ENCODE measurements around the gene PTGIR. TPM values are rescaled to one million over a fixed set of nuclear protein-coding genes. Genes with fewer than 3 reads are reported as not detected.

PTGIR gene
- 1 to 10 TPM in 2 of 4 donors, under 1 TPM in 1, not detected in 1; 0.45 to 3.4 (median 1.6) TPM for polyA plus RNA-seq
- long read RNA-seq, donor 1, transcript PTGIR-203 (1 exons, 2,026 nt) = major isoform, 5 of 5 reads
- long read RNA-seq, donor 1, partial matches to known transcripts = 0 of 5 reads
- long read RNA-seq, donor 1, other reads (novel, unspliced or antisense) = 0 of 5 reads
- long read RNA-seq, donor 2, partial matches to known transcripts = 0 of 1 reads
- long read RNA-seq, donor 2, other reads (novel, unspliced or antisense) = 0 of 1 reads
- long read RNA-seq, donor 3, partial matches to known transcripts = 0 of 3 reads
- long read RNA-seq, donor 3, other reads (novel, unspliced or antisense) = 0 of 3 reads
- long read RNA-seq, donor 4, partial matches to known transcripts = 0 of 1 reads
- long read RNA-seq, donor 4, other reads (novel, unspliced or antisense) = 0 of 1 reads
- long read RNA-seq, donor 5, partial matches to known transcripts = 0 of 1 reads
- long read RNA-seq, donor 5, other reads (novel, unspliced or antisense) = 0 of 1 reads
- long read RNA-seq, donor 6 = 0 reads
- long read RNA-seq, donor 7, partial matches to known transcripts = 0 of 4 reads
- long read RNA-seq, donor 7, other reads (novel, unspliced or antisense) = 0 of 4 reads
- long read RNA-seq, donor 8 = 0 reads
- long read RNA-seq, donor 9, partial matches to known transcripts = 0 of 1 reads
- long read RNA-seq, donor 9, other reads (novel, unspliced or antisense) = 0 of 1 reads
- long read RNA-seq, donor 10, transcript PTGIR-203 (1 exons, 2,026 nt) = major isoform, 8 of 10 reads
- long read RNA-seq, donor 10, partial matches to known transcripts = 0 of 10 reads
- long read RNA-seq, donor 10, other reads (novel, unspliced or antisense) = 0 of 10 reads

DNA sequence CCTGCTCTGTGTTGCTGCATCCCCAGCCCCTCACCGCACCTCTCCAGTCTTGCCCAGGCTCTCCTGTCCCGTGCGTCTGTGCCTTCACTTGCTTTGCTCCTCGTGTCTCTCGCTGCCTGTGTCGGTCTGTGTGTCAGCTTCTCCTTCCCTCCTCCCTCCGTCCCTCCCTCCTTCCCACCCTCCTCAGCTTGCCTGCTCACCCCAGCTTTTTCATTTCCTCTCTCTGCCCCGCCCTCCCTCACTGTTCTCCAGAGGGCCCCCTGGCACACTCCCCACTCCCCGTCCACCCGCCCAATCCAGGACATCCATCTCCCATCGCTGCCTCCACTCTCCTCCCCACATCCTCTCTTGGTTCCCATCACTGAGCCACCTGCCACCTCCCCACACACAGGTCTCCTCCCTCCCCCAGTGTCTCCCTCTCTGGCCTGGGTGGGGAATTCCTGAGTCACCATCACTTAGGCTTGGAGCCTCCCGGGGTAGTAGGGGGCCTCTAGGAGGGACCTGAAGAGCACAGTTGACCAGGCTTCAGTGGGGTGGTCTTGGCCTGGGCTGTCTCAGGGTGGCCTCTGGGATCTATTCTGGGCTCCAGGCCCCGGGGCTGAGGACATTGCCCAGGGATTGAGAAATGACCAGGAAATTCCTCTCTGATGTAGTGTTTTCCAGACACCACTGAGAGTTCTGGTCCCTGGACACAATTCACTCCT is at the start of gene PTGIR:
Gene PTGIR, minus strand, starts transcription at position 132 of the 704 bp plus-strand sequence. CDS start 864 bp downstream, outside the sequence.
- H3K36me3 ChIP-seq (ENCODE audit: control insufficient read depth in 3 of 3, insufficient read depth in 2 of 3, low read depth in 1 of 3, low read length in 3 of 3) = no peaks in the 10 kb centered on the region
- H3K27ac ChIP-seq (ENCODE audit: low read depth in 1 of 3, low read length in 2 of 3) = peak within 1 kb of the TSS in 2 of 3 donors; percentile 76 to 87
- FAIRE-seq = no peak
- H3K27me3 ChIP-seq (ENCODE audit: control insufficient read depth in 3 of 3, insufficient read depth in 3 of 3, low read length in 3 of 3) = peaks cover 0 to 31% (median 0%) of the 10 kb centered on the region in 3 donors
- no peaks in the 10 kb centered on the region for H3K9me3 ChIP-seq (ENCODE audit: control insufficient read depth in 2 of 2, insufficient read depth in 1 of 2, low read depth in 1 of 2, low read length in 1 of 2)
- H3K4me1 ChIP-seq (ENCODE audit: control insufficient read depth in 3 of 3, insufficient read depth in 2 of 3, low read depth in 1 of 3, low read length in 2 of 3) = peaks cover 0 to 8% (median 0%) of the 10 kb centered on the region in 3 donors
- 15 to 31% (median 18%) methylated on average over 13 of the region's 13 CpGs for WGBS, 3 donors
- no peak for DNase-seq
- H3K4me3 ChIP-seq (ENCODE audit: low read depth in 1 of 3, low read length in 3 of 3) = peak within 1 kb of the TSS in 1 of 3 donors; percentile 10

- Histone ChIP-seq H3K36me3 (ENCODE audit: control insufficient read depth in 3 of 3, insufficient read depth in 2 of 3, low read depth in 1 of 3, low read length in 3 of 3) (peaks cover 8 to 30% (median 18%) of the 10 kb centered on the region in 3 donors), H3K27ac (ENCODE audit: low read depth in 1 of 3, low read length in 2 of 3) (no peak overlapping the region), H3K9me3 (ENCODE audit: control insufficient read depth in 2 of 2, insufficient read depth in 1 of 2, low read depth in 1 of 2, low read length in 1 of 2) (no peaks in the 10 kb centered on the region), H3K4me1 (ENCODE audit: control insufficient read depth in 3 of 3, insufficient read depth in 2 of 3, low read depth in 1 of 3, low read length in 2 of 3) (no peaks in the 10 kb centered on the region), H3K27me3 (ENCODE audit: control insufficient read depth in 3 of 3, insufficient read depth in 3 of 3, low read length in 3 of 3) (no peaks in the 10 kb centered on the region), H3K4me3 (ENCODE audit: low read depth in 1 of 3, low read length in 3 of 3) (no peak overlapping the region)
- no peak for FAIRE-seq
- no peak for DNase-seq
Measured at GRCh38 chr19:46670813-46671212, 45.9 kb upstream of the PTGIR start.

GRCh38 chr19:46668662-46669061 is 43.8 kb upstream of the PTGIR start:
- H3K27ac ChIP-seq (ENCODE audit: low read depth in 1 of 3, low read length in 2 of 3) = no peak overlapping the region
- DNase-seq = no peak
- FAIRE-seq = no peak
- H3K4me3 ChIP-seq (ENCODE audit: low read depth in 1 of 3, low read length in 3 of 3) = no peak overlapping the region
- WGBS, 3 donors = 88 to 90% (median 88%) methylated on average over 3 of the region's 3 CpGs
- H3K27me3 ChIP-seq (ENCODE audit: control insufficient read depth in 3 of 3, insufficient read depth in 3 of 3, low read length in 3 of 3) = peaks cover 0 to 2% (median 0%) of the 10 kb centered on the region in 3 donors
- H3K4me1 ChIP-seq (ENCODE audit: control insufficient read depth in 3 of 3, insufficient read depth in 2 of 3, low read depth in 1 of 3, low read length in 2 of 3) = no peaks in the 10 kb centered on the region
- H3K9me3 ChIP-seq (ENCODE audit: control insufficient read depth in 2 of 2, insufficient read depth in 1 of 2, low read depth in 1 of 2, low read length in 1 of 2) = no peaks in the 10 kb centered on the region
- peaks cover 5 to 10% (median 6%) of the 10 kb centered on the region in 3 donors for H3K36me3 ChIP-seq (ENCODE audit: control insufficient read depth in 3 of 3, insufficient read depth in 2 of 3, low read depth in 1 of 3, low read length in 3 of 3)

DNA sequence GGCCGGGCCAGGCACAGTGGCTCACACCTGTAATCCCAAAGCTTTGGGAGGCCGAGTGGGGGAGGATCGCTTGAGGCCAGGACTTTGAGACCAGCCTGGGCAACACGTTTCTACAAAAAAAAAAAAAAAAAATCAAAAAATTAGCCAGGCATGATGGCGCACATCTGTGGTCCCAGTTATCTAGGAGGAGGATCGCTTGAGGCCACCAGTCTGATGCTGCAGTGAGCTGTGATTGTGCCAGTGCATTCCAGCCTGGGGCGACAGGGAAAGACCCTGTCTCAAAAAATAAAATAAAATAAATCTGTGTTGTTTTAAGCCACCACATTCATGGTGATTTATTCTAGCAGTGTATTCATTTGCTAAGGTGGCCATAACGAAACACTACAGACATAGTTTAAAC is 40.2 kb upstream of the PTGIR start:
- peaks cover 0 to 13% (median 0%) of the 10 kb centered on the region in 3 donors for H3K27me3 ChIP-seq (ENCODE audit: control insufficient read depth in 3 of 3, insufficient read depth in 3 of 3, low read length in 3 of 3)
- H3K27ac ChIP-seq (ENCODE audit: low read depth in 1 of 3, low read length in 2 of 3) = no peak overlapping the region
- no peak overlapping the region for H3K4me3 ChIP-seq (ENCODE audit: low read depth in 1 of 3, low read length in 3 of 3)
- WGBS, 3 donors = 80 to 87% (median 84%) methylated on average over 8 of the region's 8 CpGs
- no peaks in the 10 kb centered on the region for H3K36me3 ChIP-seq (ENCODE audit: control insufficient read depth in 3 of 3, insufficient read depth in 2 of 3, low read depth in 1 of 3, low read length in 3 of 3)
- no peak for DNase-seq
- no peaks in the 10 kb centered on the region for H3K9me3 ChIP-seq (ENCODE audit: control insufficient read depth in 2 of 2, insufficient read depth in 1 of 2, low read depth in 1 of 2, low read length in 1 of 2)
- peaks cover 0 to 12% (median 0%) of the 10 kb centered on the region in 3 donors for H3K4me1 ChIP-seq (ENCODE audit: control insufficient read depth in 3 of 3, insufficient read depth in 2 of 3, low read depth in 1 of 3, low read length in 2 of 3)
- FAIRE-seq = no peak

- Histone ChIP-seq H3K9me3 (ENCODE audit: control insufficient read depth in 2 of 2, insufficient read depth in 1 of 2, low read depth in 1 of 2, low read length in 1 of 2) (no peaks in the 10 kb centered on the region), H3K4me1 (ENCODE audit: control insufficient read depth in 3 of 3, insufficient read depth in 2 of 3, low read depth in 1 of 3, low read length in 2 of 3) (peaks cover 0 to 20% (median 0%) of the 10 kb centered on the region in 3 donors), H3K4me3 (ENCODE audit: low read depth in 1 of 3, low read length in 3 of 3) (peak overlapping the region in 2 of 3 donors; percentile 26 to 36), H3K27me3 (ENCODE audit: control insufficient read depth in 3 of 3, insufficient read depth in 3 of 3, low read length in 3 of 3) (peaks cover 0 to 40% (median 5%) of the 10 kb centered on the region in 3 donors), H3K36me3 (ENCODE audit: control insufficient read depth in 3 of 3, insufficient read depth in 2 of 3, low read depth in 1 of 3, low read length in 3 of 3) (no peaks in the 10 kb centered on the region), H3K27ac (ENCODE audit: low read depth in 1 of 3, low read length in 2 of 3) (peak overlapping the region; percentile 22 to 59 (median 46))
- 3 to 7% (median 6%) methylated on average over 19 of the region's 19 CpGs for WGBS, 3 donors
- DNase-seq = peak; percentile 80 to 88
- FAIRE-seq = no peak
Measured at GRCh38 chr19:46661735-46662592, 37.1 kb upstream of the PTGIR start.

GRCh38 chr19:46661020-46661731 is 36.3 kb upstream of the PTGIR start, which contains the start of gene DACT3:
Gene DACT3 (minus strand): TSS chr19:46661182. CDS start chr19:46661064, 118 bp downstream.
- FAIRE-seq = peak; percentile 71
- peak within 1 kb of the TSS; percentile 22 to 82 (median 66) for H3K27ac ChIP-seq (ENCODE audit: low read depth in 1 of 3, low read length in 2 of 3)
- peak; percentile 100 for DNase-seq
- 0 to 1% (median 0%) methylated on average over 48 to 61 of the region's 61 CpGs for WGBS, 3 donors
- H3K36me3 ChIP-seq (ENCODE audit: control insufficient read depth in 3 of 3, insufficient read depth in 2 of 3, low read depth in 1 of 3, low read length in 3 of 3) = peaks cover 0 to 5% (median 0%) of the 10 kb centered on the region in 3 donors
- H3K27me3 ChIP-seq (ENCODE audit: control insufficient read depth in 3 of 3, insufficient read depth in 3 of 3, low read length in 3 of 3) = peaks cover 0 to 44% (median 5%) of the 10 kb centered on the region in 3 donors
- peak within 1 kb of the TSS; percentile 17 to 66 (median 39) for H3K4me3 ChIP-seq (ENCODE audit: low read depth in 1 of 3, low read length in 3 of 3)
- no peaks in the 10 kb centered on the region for H3K9me3 ChIP-seq (ENCODE audit: control insufficient read depth in 2 of 2, insufficient read depth in 1 of 2, low read depth in 1 of 2, low read length in 1 of 2)
- H3K4me1 ChIP-seq (ENCODE audit: control insufficient read depth in 3 of 3, insufficient read depth in 2 of 3, low read depth in 1 of 3, low read length in 2 of 3) = peaks cover 0 to 20% (median 0%) of the 10 kb centered on the region in 3 donors

DNA sequence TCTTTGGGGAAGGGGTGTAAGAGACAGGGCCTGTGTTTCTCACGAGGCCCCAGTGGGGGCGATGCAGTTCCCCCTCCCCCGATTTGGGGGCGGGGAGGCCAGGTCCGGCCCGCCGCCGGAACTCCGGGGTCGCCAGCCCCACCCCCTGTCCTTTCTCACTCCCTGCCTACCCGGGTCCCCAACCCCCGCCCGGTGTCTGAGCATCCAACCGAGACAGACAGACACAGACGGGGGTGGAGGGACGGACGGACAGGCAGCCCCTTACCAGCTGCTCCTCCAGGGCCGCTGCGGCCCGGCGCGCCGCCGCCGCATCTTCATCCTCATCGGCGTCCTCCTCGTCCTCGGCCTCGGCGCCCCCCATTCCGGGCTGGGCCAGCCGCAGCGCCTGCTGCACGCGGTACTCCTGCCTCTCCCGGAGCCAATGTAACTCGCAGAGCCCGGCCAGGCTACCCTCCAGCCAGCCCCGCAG is 35.7 kb upstream of the PTGIR start:
- WGBS, 3 donors = 1 to 2% (median 1%) methylated on average over 38 to 40 of the region's 40 CpGs
- H3K36me3 ChIP-seq (ENCODE audit: control insufficient read depth in 3 of 3, insufficient read depth in 2 of 3, low read depth in 1 of 3, low read length in 3 of 3) = peaks cover 0 to 7% (median 0%) of the 10 kb centered on the region in 3 donors
- H3K9me3 ChIP-seq (ENCODE audit: control insufficient read depth in 2 of 2, insufficient read depth in 1 of 2, low read depth in 1 of 2, low read length in 1 of 2) = no peaks in the 10 kb centered on the region
- peaks cover 0 to 44% (median 5%) of the 10 kb centered on the region in 3 donors for H3K27me3 ChIP-seq (ENCODE audit: control insufficient read depth in 3 of 3, insufficient read depth in 3 of 3, low read length in 3 of 3)
- peaks cover 0 to 20% (median 0%) of the 10 kb centered on the region in 3 donors for H3K4me1 ChIP-seq (ENCODE audit: control insufficient read depth in 3 of 3, insufficient read depth in 2 of 3, low read depth in 1 of 3, low read length in 2 of 3)
- no peak for DNase-seq
- peak overlapping the region in 2 of 3 donors; percentile 66 to 82 for H3K27ac ChIP-seq (ENCODE audit: low read depth in 1 of 3, low read length in 2 of 3)
- FAIRE-seq = no peak
- peak overlapping the region; percentile 17 to 66 (median 39) for H3K4me3 ChIP-seq (ENCODE audit: low read depth in 1 of 3, low read length in 3 of 3)
